Kidney epithelial cell (primary cell): ENCODE data around the gene JARID2. TPM values are rescaled to one million over a fixed set of nuclear protein-coding genes. Genes with fewer than 3 reads are reported as not detected.

Source experiments
- DNase-seq: peaks from one replicate; pipeline ENCODE4 v3.0.0-alpha.2; 2010; ENCODE audit warnings: low read depth
- H3K27me3 ChIP-seq: 2 replicates; pipeline ENCODE4 v1.6.0; 2011; ENCODE audit warnings: low read length; ENCODE audit not compliant: control insufficient read depth, insufficient read depth
- H3K36me3 ChIP-seq: 2 replicates; pipeline ENCODE4 v1.5.1; 2011; ENCODE audit warnings: low read length; ENCODE audit not compliant: control insufficient read depth, insufficient read depth
- H3K4me3 ChIP-seq: 2 replicates; pipeline ENCODE4 v1.5.1; 2011; ENCODE audit warnings: low read depth, mild to moderate bottlenecking, control low read depth, low read length
- total RNA-seq: library from RNA; depleted of rRNA; stranded (reverse); fragments of >200 nt; gene quantifications from 2 replicates; pipeline ENCODE4 v1.2.3, GENCODE V29; 2015
- TF ChIP-seq, protein P1 (sequence below): IDR thresholded peaks from 2 replicates; pipeline ENCODE4 v1.5.1; 2011; ENCODE audit warnings: mild to moderate bottlenecking, moderate library complexity, low read length, control low read depth, inconsistent platforms; ENCODE audit not compliant: insufficient read depth, poor library complexity, severe bottlenecking

JARID2 gene
- total RNA-seq, 1 donor from 2014 or later: 15.2 TPM

DNA sequence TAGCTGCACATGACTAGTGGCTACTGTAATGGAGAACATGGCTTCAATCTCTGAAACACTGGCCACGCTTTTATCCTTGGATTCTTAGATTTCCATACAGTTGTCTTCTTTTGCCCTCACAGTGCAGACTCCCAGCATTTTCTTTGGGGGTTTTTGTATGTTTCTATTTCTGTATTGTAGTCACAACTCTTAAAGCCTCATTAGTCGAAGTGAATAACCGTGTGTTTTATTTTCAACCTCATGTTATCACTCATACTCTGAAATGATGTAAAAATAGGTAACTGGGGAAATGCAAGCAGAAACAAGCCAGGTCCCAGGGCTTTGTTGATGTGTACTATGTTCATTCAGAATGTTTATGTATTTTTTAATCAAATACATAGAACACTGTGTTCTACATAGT lies 162.9 kb downstream of the JARID2 start:
- TF ChIP-seq, protein P1, sequence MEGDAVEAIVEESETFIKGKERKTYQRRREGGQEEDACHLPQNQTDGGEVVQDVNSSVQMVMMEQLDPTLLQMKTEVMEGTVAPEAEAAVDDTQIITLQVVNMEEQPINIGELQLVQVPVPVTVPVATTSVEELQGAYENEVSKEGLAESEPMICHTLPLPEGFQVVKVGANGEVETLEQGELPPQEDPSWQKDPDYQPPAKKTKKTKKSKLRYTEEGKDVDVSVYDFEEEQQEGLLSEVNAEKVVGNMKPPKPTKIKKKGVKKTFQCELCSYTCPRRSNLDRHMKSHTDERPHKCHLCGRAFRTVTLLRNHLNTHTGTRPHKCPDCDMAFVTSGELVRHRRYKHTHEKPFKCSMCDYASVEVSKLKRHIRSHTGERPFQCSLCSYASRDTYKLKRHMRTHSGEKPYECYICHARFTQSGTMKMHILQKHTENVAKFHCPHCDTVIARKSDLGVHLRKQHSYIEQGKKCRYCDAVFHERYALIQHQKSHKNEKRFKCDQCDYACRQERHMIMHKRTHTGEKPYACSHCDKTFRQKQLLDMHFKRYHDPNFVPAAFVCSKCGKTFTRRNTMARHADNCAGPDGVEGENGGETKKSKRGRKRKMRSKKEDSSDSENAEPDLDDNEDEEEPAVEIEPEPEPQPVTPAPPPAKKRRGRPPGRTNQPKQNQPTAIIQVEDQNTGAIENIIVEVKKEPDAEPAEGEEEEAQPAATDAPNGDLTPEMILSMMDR: no peak
- Histone ChIP-seq H3K36me3 (no peaks in the 10 kb centered on the region), H3K27me3 (no peaks in the 10 kb centered on the region), H3K4me3 (no peak overlapping the region)
- no peak for DNase-seq

DNA sequence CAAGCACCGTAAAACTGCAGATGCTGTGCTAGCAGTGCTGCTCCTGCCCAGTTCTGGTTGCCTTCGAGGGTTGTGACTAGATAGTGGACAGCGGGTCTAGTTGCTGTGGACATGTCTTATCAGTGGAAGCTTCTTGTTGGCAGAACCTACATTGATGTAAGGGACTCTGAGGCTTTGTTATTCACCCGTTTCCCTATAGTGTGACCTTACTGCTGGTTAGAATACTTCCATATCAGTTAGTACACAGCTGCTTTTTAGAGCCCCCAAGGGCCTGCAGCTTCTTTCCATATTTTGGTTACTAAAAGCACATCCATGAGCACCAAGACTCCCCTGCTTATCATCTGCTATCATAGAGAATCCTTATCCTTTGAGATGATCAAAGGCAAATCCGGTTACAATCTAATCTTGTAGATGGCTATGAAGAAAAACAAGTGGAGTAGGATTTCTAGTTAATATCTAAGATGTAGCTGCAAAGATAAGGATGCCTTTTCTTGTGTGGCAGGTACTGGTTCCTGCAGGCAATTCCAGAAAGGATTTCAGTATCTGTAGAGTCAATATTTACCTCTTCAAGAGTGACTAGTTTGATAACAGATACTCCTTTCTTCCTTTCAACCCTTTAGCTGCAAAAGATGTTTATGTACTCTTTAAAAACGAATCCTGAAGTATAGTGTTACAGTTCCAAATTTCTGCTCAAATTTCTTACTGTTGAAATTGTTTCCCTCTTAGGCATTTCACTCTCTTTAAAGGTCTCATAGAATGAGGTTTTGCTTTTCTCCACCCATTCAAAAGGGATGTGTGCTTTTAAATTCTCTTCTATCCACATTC lies 163.6 kb downstream of the JARID2 start:
- Histone ChIP-seq H3K27me3 (no peaks in the 10 kb centered on the region), H3K4me3 (no peak overlapping the region), H3K36me3 (no peaks in the 10 kb centered on the region)
- TF ChIP-seq, protein P1: no peak
- no peak for DNase-seq

DNA sequence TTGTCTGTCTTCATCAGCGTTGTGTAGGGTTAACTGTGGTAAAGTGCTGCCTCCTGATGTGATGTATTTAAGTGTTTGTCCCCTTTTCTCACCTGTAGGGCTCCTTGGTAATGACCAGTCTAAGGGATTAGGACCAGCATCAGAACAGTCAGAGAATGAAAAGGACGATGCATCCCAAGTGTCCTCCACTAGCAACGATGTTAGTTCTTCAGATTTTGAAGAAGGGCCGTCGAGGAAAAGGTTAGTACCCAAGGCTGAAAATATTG lies 164.2 kb downstream of the JARID2 start:
- H3K36me3 ChIP-seq: no peaks in the 10 kb centered on the region
- H3K4me3 ChIP-seq: no peak overlapping the region
- H3K27me3 ChIP-seq: no peaks in the 10 kb centered on the region
- DNase-seq: no peak
- TF ChIP-seq, protein P1: no peak

DNA sequence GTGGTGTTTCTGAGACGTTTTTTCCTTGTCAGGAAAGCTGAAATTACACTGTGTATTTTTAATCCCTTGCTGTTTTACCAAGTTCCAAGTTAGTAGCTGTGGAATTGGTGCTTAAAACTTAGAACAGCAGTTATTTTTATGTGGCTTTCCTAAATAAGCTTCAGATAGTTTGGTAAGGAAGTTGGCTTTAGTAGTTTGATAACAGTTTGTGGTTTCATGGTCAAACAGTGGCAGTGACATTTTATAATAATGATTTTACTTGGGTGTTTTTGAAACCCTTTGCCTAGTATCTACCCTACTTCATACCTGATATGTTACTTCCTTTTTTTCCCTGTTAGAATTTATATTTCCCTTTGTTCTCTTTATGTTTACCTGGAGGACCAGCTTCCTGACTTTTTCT lies 164.9 kb downstream of the JARID2 start:
- no peak overlapping the region for H3K4me3 ChIP-seq
- TF ChIP-seq, protein P1: no peak
- H3K27me3 ChIP-seq: no peaks in the 10 kb centered on the region
- DNase-seq: no peak
- H3K36me3 ChIP-seq: no peaks in the 10 kb centered on the region

DNA sequence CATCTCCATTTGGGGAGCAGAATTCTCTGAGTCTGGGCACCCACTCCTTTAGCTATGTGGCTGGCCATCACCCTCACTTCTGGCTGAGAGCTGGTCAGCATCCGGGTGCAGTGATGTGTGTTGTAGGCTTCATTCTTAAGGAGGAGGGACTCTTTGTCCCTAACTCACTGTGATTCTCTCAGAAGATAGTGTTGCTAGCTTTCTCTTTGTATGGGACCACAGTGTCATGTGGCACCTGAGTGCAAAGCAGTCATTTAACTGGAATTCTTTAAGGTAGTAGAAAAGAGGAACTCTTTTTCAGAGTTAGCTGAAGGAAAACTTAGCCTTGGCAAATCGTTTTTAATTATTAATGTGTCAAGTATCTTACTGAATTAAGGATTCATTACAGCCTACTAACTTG lies 165.9 kb downstream of the JARID2 start:
- Histone ChIP-seq H3K36me3 (no peaks in the 10 kb centered on the region), H3K27me3 (no peaks in the 10 kb centered on the region), H3K4me3 (no peak overlapping the region)
- no peak for DNase-seq
- TF ChIP-seq, protein P1: no peak

DNA sequence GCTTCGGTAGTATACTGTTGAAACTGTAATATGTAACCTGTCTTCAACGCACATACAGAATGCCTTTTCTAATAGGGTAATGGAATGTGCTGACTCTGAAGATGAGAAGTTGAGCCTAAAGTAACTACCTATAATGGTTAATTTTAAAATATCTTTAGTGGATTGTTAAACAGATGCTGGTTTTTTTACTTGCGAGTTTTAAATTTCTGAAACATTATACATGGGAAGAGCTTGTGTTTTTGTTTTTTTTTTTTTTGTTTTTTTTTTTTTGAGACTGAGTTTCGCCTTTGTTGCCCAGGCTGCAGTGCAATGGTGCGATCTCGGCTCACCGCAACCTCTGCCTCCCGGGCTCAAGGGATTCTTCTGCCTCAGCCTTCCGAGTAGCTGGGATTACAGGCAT lies 166.9 kb downstream of the JARID2 start:
- TF ChIP-seq, protein P1: no peak
- H3K27me3 ChIP-seq: no peaks in the 10 kb centered on the region

More for the DNA sequence above, 166.9 kb downstream of the JARID2 start:
- H3K4me3 ChIP-seq: no peak overlapping the region
- DNase-seq: no peak
- no peaks in the 10 kb centered on the region for H3K36me3 ChIP-seq
